GM18508 (cell line): ENCODE data around the gene OSBPL2.

Experiments
- ATAC-seq: cut with Tn5 transposase; IDR thresholded peaks from one replicate; pipeline ENCODE4 v1.9.1; 2021; ENCODE audit warnings: moderate number of reproducible peaks; ENCODE audit not compliant: insufficient read depth, unreplicated experiment

OSBPL2 gene

GRCh38 chr20:62246872-62247652 lies 8.7 kb downstream of the OSBPL2 start:
- no peak for ATAC-seq

- ATAC-seq: no peak
Observed at GRCh38 chr20:62248890-62249560, 10.7 kb downstream of the OSBPL2 start.

- no peak for ATAC-seq
Observed at GRCh38 chr20:62252342-62252966, 14.1 kb downstream of the OSBPL2 start.

- ATAC-seq: no peak
Observed at GRCh38 chr20:62253398-62253797, 15.1 kb downstream of the OSBPL2 start.

GRCh38 chr20:62254021-62254724 lies 15.9 kb downstream of the OSBPL2 start:
- ATAC-seq: no peak

GRCh38 chr20:62255976-62256375 lies 17.7 kb downstream of the OSBPL2 start:
- no peak for ATAC-seq

- no peak for ATAC-seq
Observed at GRCh38 chr20:62258499-62259293, 20.4 kb downstream of the OSBPL2 start.

- no peak for ATAC-seq
Observed at GRCh38 chr20:62259294-62259565, 20.9 kb downstream of the OSBPL2 start.

- no peak for ATAC-seq
Observed at GRCh38 chr20:62262064-62262463, 23.7 kb downstream of the OSBPL2 start.

GRCh38 chr20:62263396-62263795 lies 25.1 kb downstream of the OSBPL2 start:
- no peak for ATAC-seq

- ATAC-seq: no peak
Observed at GRCh38 chr20:62265365-62265764, 27.0 kb downstream of the OSBPL2 start.

GRCh38 chr20:62266340-62266739 lies 28.0 kb downstream of the OSBPL2 start:
- ATAC-seq: no peak

- ATAC-seq: no peak
Observed at GRCh38 chr20:62266851-62267250, 28.5 kb downstream of the OSBPL2 start.

- no peak for ATAC-seq
Observed at GRCh38 chr20:62267543-62267942, 29.2 kb downstream of the OSBPL2 start.

GRCh38 chr20:62268228-62268900 lies 30.0 kb downstream of the OSBPL2 start:
- ATAC-seq: no peak

GRCh38 chr20:62269378-62269777 lies 31.1 kb downstream of the OSBPL2 start:
- ATAC-seq: no peak

GRCh38 chr20:62269871-62270270 lies 31.6 kb downstream of the OSBPL2 start:
- ATAC-seq: no peak

GRCh38 chr20:62272200-62272599 lies 33.9 kb downstream of the OSBPL2 start:
- no peak for ATAC-seq

GRCh38 chr20:62273416-62273815 lies 35.1 kb downstream of the OSBPL2 start:
- ATAC-seq: no peak
